Stomach (tissue), 4 donors: ENCODE data around the gene LIG1.

Source experiments
- POLR2A ChIP-seq, 4 donors: fragments of 450-650 bp; IDR thresholded peaks; one replicate each; pipeline ENCODE4 v1.6.1; 2016; ENCODE audit warnings: antibody characterized with exemption in 4 of 4, control low read depth in 2 of 4, mild to moderate bottlenecking in 1 of 4, moderate library complexity in 1 of 4
- TF ChIP-seq, protein P1 (sequence below), 7 experiments: fragments of 450-650 bp in 4 of 7; fragments of 200-600 bp in 3 of 7; sonication (generic) in 3 of 7; IDR thresholded peaks; one replicate each; pipeline ENCODE4 v1.5.1; 2016 to 2019; ENCODE audit warnings: antibody characterized with exemption in 7 of 7, control low read depth in 2 of 7, mild to moderate bottlenecking in 1 of 7

DNA sequence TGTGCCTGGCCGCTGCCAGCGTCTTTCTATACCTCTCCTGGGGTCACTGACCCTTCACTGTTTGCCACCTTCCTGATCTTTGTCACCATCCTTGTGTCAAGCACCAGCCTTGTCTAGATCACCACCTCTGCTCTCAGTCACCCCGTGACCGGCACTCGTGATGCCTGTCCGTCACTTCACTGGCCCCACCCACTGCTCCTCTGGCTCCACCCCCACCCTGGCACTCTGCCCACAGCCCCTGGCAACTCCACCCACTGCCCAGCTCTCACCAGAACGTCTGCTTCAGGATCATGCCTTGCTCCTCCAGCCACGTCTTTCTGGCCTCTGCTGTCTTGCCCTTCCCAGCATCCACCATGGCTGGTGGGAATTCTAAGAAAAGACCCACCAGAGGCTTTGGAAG, 34.7 kb downstream of the LIG1 start:
- TF ChIP-seq, protein P1, sequence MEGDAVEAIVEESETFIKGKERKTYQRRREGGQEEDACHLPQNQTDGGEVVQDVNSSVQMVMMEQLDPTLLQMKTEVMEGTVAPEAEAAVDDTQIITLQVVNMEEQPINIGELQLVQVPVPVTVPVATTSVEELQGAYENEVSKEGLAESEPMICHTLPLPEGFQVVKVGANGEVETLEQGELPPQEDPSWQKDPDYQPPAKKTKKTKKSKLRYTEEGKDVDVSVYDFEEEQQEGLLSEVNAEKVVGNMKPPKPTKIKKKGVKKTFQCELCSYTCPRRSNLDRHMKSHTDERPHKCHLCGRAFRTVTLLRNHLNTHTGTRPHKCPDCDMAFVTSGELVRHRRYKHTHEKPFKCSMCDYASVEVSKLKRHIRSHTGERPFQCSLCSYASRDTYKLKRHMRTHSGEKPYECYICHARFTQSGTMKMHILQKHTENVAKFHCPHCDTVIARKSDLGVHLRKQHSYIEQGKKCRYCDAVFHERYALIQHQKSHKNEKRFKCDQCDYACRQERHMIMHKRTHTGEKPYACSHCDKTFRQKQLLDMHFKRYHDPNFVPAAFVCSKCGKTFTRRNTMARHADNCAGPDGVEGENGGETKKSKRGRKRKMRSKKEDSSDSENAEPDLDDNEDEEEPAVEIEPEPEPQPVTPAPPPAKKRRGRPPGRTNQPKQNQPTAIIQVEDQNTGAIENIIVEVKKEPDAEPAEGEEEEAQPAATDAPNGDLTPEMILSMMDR (IDR thresholded peaks at IDR 0.05) = no peak
- no peak for TF ChIP-seq POLR2A (IDR thresholded peaks at IDR 0.05)
